Measurements from ENCODE around the gene CDKN2C.

CDKN2C gene

DNA sequence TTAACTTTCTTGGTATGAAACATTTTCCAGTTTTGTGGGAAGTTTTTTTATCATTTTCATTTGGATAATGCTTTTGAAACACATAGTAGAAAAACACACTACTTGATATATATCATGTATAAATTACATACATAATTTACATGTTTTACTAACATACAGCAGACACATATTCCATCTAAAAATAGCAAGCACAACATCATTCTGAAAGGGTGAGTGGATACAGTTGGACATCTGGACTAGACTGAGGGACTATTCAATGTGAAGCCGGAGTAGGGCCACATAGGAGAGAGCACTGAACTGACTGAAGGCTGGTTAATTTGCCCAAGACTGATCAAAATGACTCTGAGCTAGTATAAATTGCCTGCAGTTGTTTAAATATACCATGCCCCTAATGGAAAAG is 11.7 kb downstream of the CDKN2C start:
- DNase-seq = no peak
- TF ChIP-seq, protein P1, sequence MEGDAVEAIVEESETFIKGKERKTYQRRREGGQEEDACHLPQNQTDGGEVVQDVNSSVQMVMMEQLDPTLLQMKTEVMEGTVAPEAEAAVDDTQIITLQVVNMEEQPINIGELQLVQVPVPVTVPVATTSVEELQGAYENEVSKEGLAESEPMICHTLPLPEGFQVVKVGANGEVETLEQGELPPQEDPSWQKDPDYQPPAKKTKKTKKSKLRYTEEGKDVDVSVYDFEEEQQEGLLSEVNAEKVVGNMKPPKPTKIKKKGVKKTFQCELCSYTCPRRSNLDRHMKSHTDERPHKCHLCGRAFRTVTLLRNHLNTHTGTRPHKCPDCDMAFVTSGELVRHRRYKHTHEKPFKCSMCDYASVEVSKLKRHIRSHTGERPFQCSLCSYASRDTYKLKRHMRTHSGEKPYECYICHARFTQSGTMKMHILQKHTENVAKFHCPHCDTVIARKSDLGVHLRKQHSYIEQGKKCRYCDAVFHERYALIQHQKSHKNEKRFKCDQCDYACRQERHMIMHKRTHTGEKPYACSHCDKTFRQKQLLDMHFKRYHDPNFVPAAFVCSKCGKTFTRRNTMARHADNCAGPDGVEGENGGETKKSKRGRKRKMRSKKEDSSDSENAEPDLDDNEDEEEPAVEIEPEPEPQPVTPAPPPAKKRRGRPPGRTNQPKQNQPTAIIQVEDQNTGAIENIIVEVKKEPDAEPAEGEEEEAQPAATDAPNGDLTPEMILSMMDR (IDR thresholded peaks at IDR 0.05; ENCODE audit: low read depth, low read length) = no peak
- no peaks in the 10 kb centered on the region for H3K27me3 ChIP-seq
- no peaks in the 10 kb centered on the region for H3K4me1 ChIP-seq
- no peaks in the 10 kb centered on the region for H3K36me3 ChIP-seq
- H3K4me3 ChIP-seq (ENCODE audit: low read depth, low read length) = peak overlapping the region; percentile 18
- H3K9me3 ChIP-seq = no peaks in the 10 kb centered on the region

- Histone ChIP-seq H3K4me1 (no peaks in the 10 kb centered on the region), H3K4me3 (ENCODE audit: low read depth, low read length) (no peak overlapping the region; the same call in 1 of the 2 replicates), H3K36me3 (no peaks in the 10 kb centered on the region), H3K27me3 (no peaks in the 10 kb centered on the region), H3K9me3 (no peaks in the 10 kb centered on the region)
- TF ChIP-seq, protein P1 (IDR thresholded peaks at IDR 0.05; ENCODE audit: low read depth, low read length) = no peak
- no peak for DNase-seq
These were observed 12.6 kb downstream of the CDKN2C start for GRCh38 chr1:50982611-50983010.

DNA sequence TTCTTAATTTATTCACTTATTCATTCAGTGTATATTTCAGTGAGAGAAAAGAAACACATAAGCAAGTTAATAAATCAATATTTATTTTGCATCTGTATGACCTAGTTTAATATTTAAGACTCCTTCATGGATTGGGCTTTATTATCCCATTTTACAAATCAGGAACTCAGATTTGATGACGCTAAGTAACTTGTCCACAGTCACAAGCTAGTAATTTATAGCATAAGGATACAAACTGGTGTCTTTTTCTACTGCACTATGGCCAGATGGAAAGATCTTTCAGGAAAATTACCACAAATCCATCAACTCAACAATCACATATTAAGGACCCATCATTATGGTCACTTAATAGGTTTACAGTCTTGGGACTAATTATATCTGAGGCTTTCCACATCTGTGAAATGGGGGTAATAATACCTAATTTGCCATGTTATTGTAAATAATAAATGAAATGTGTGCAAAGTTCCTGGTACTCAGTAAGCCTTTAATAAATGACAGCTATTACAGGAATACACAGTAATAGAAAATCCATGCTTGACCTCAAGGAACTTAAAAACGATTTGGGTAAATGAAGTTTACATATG is 13.3 kb downstream of the CDKN2C start:
- H3K9me3 ChIP-seq = no peaks in the 10 kb centered on the region
- TF ChIP-seq, protein P1 (IDR thresholded peaks at IDR 0.05; ENCODE audit: low read depth, low read length) = no peak
- H3K4me1 ChIP-seq = no peaks in the 10 kb centered on the region
- H3K27me3 ChIP-seq = no peaks in the 10 kb centered on the region
- no peaks in the 10 kb centered on the region for H3K36me3 ChIP-seq
- H3K4me3 ChIP-seq (ENCODE audit: low read depth, low read length) = no peak overlapping the region
- no peak for DNase-seq

- TF ChIP-seq, protein P1 (IDR thresholded peaks at IDR 0.05; ENCODE audit: low read depth, low read length) = no peak
- no peaks in the 10 kb centered on the region for H3K27me3 ChIP-seq
- DNase-seq = no peak
- no peaks in the 10 kb centered on the region for H3K36me3 ChIP-seq
- no peak overlapping the region for H3K4me3 ChIP-seq (ENCODE audit: low read depth, low read length)
- no peaks in the 10 kb centered on the region for H3K9me3 ChIP-seq
- no peaks in the 10 kb centered on the region for H3K4me1 ChIP-seq
These were observed 15.0 kb downstream of the CDKN2C start for GRCh38 chr1:50985094-50985493.

DNA sequence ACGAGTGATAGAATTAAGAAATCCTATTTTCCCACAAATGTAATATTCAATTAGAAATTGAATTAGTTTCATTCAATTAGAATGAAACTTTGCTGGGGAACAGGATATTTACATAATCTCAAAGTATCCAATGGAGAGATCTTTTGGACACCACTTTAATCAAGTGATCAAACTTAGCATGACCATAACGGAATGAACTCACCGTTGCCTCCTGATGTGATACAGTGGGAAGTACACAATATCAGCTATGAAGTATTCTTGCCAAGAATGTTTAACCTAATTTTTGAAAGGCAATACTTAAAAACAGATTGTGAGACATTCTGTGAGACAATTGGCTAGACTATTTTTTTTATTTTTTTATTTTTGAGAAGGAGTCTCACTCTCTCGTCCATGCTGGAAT is 16.6 kb downstream of the CDKN2C start:
- Histone ChIP-seq H3K4me3 (ENCODE audit: low read depth, low read length) (no peak overlapping the region), H3K4me1 (no peaks in the 10 kb centered on the region), H3K36me3 (no peaks in the 10 kb centered on the region), H3K9me3 (no peaks in the 10 kb centered on the region), H3K27me3 (no peaks in the 10 kb centered on the region)
- DNase-seq = no peak
- TF ChIP-seq, protein P1 (IDR thresholded peaks at IDR 0.05; ENCODE audit: low read depth, low read length) = no peak

DNA sequence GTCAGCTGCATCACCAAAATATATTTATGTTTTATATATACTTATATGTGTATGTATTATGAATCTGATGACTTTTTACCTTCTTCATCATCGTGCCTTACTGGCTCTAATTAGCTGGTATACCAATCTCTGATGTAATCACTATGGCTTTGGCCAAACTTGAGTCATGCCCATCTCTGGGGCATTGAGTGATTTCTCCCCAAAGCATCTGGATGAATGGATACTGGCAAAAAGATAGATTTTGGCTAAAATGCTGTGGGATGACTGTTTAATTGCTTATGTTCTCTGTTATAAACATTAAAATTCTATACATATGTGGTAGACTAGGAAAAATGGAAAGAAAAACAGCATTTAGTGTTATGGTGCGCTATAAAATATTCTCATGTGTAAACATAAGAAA is 19.6 kb downstream of the CDKN2C start:
- DNase-seq = no peak
- TF ChIP-seq, protein P1 (IDR thresholded peaks at IDR 0.05; ENCODE audit: low read depth, low read length) = no peak
- Histone ChIP-seq H3K9me3 (no peaks in the 10 kb centered on the region), H3K36me3 (no peaks in the 10 kb centered on the region), H3K27me3 (no peaks in the 10 kb centered on the region), H3K4me1 (no peaks in the 10 kb centered on the region), H3K4me3 (ENCODE audit: low read depth, low read length) (no peak overlapping the region)

Data from BE2C (cell line).